Lung (tissue), 12 donors: ENCODE measurements around the gene TMX2. TPM values are rescaled to one million over a fixed set of nuclear protein-coding genes. Genes with fewer than 3 reads are reported as not detected.

Experiments
- ATAC-seq: fragments of 200-7000 bp; cut with Tn5 transposase; one replicate; pipeline ENCODE4 v1.9.1; 2020; ENCODE audit warnings: moderate number of reproducible peaks; ENCODE audit not compliant: insufficient read depth, low FRiP score
- DNase-seq, 3 donors: peaks; one replicate each; pipeline ENCODE4 v3.0.0-alpha.2; 2013 to 2017
- H3K27ac ChIP-seq, 2 donors: one replicate each; pipeline ENCODE4 v1.5.1; 2013; ENCODE audit warnings: mild to moderate bottlenecking in 2 of 2, moderate library complexity in 2 of 2, control low read depth in 1 of 2, inconsistent platforms in 1 of 2, low read depth in 1 of 2, low read length in 1 of 2
- H3K27me3 ChIP-seq, 3 donors: one replicate each; pipeline ENCODE4 v1.5.1; 2013; ENCODE audit warnings: low read length in 2 of 3; ENCODE audit not compliant: control insufficient read depth in 3 of 3, insufficient read depth in 3 of 3
- H3K36me3 ChIP-seq, 4 donors: one replicate each; pipeline ENCODE4 v1.5.1; 2013; ENCODE audit warnings: low read length in 4 of 4, mild to moderate bottlenecking in 1 of 4, moderate library complexity in 1 of 4; ENCODE audit not compliant: control insufficient read depth in 4 of 4, insufficient read depth in 4 of 4
- H3K4me1 ChIP-seq, 5 donors: one replicate each; pipeline ENCODE4 v1.5.1; 2013; ENCODE audit warnings: low read length in 5 of 5, mild to moderate bottlenecking in 2 of 5, moderate library complexity in 1 of 5; ENCODE audit not compliant: control insufficient read depth in 5 of 5, insufficient read depth in 5 of 5
- H3K4me3 ChIP-seq: one replicate; pipeline ENCODE4 v1.5.1; 2013; ENCODE audit warnings: mild to moderate bottlenecking, control low read depth, moderate library complexity
- H3K9ac ChIP-seq, 2 donors: one replicate each; pipeline ENCODE4 v1.5.1; 2013; ENCODE audit warnings: low read length in 2 of 2, control low read depth in 1 of 2; ENCODE audit not compliant: insufficient read depth in 1 of 2
- H3K9me3 ChIP-seq, 4 donors: one replicate each; pipeline ENCODE4 v1.5.1; 2013; ENCODE audit warnings: low read length in 3 of 4, mild to moderate bottlenecking in 1 of 4, moderate library complexity in 1 of 4; ENCODE audit not compliant: control insufficient read depth in 4 of 4, insufficient read depth in 3 of 4
- WGBS, 2 donors: extraction: QIAGEN DNeasy Blood & Tissue Kit; methylation state at CpG; one replicate each; pipeline ENCODE4 v1.1.7; 2013; 5-methylcytosine and 5-hydroxymethylcytosine counted together
- polyA plus RNA-seq, 2 donors: library from polyadenylated mRNA; stranded (reverse); fragments of 200-250 nt; gene quantifications; one replicate each; pipeline ENCODE4 v1.2.1, GENCODE V29; 2013
- total RNA-seq, 2 donors: library from RNA; depleted of rRNA in 1 of 2; stranded (reverse); fragments of >200 nt in 1 of 2; gene quantifications; one replicate each; pipeline ENCODE4 v1.2.1, GENCODE V29; 2014 to 2021
- TF ChIP-seq, protein P1 (sequence below): IDR thresholded peaks from 2 replicates; pipeline ENCODE4 v1.5.1; 2012; ENCODE audit warnings: mild to moderate bottlenecking; ENCODE audit errors: control extremely low read depth, extremely low read depth
- donor health status: control.
- donor health status: control.
- donor health status: Bipolar disorder and iron deficiency.
- donor health status: healthy.
- donor health status: DM: yes; HTN: yes; CAD: no.

Gene TMX2
- total and polyA plus RNA-seq, 4 donors: 51.7 to 89.6 (median 63.5) TPM

DNA sequence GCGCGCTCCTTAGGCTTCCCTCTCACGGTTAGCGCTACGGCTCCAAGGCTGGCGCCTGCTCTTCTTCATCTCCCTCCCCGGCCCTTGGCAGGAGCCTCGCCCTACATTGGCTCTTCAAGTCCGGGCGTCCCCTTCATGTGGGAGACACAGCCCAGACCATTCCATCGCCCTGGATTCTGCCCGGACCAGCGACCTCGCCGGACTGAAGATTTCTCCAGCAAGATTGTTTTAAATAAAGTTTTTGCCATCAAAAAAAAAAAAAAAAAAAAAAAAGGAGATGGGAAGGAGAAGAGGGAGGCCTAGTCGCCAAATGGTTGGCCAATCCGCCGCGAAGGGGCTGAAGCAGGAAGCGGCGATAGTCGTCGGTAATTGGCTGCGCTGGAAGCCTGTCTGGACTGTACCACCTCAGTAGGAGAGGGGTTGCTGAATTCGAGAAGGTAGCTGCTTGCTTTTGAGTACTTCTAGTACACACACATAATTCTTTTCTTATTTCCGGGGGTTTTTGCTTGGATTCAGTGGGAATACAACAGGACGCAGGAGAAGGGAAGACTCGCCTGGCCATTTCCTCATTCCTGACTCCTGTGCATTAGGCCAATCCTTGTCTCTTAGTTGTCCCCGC, 45.2 kb upstream of the TMX2 start:
- peaks cover 2 to 7% (median 4%) of the 10 kb centered on the region in 4 donors for H3K36me3 ChIP-seq
- DNase-seq: peak; percentile 98 to 99 (median 99)
- no peaks in the 10 kb centered on the region for H3K27me3 ChIP-seq
- 0% methylated on average over 29 of the region's 29 CpGs for WGBS, 2 donors
- H3K9me3 ChIP-seq: no peaks in the 10 kb centered on the region
- peak overlapping the region; percentile 51 for H3K4me3 ChIP-seq
- TF ChIP-seq, protein P1, sequence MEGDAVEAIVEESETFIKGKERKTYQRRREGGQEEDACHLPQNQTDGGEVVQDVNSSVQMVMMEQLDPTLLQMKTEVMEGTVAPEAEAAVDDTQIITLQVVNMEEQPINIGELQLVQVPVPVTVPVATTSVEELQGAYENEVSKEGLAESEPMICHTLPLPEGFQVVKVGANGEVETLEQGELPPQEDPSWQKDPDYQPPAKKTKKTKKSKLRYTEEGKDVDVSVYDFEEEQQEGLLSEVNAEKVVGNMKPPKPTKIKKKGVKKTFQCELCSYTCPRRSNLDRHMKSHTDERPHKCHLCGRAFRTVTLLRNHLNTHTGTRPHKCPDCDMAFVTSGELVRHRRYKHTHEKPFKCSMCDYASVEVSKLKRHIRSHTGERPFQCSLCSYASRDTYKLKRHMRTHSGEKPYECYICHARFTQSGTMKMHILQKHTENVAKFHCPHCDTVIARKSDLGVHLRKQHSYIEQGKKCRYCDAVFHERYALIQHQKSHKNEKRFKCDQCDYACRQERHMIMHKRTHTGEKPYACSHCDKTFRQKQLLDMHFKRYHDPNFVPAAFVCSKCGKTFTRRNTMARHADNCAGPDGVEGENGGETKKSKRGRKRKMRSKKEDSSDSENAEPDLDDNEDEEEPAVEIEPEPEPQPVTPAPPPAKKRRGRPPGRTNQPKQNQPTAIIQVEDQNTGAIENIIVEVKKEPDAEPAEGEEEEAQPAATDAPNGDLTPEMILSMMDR: no peak
- H3K4me1 ChIP-seq: peaks cover 0 to 17% (median 2%) of the 10 kb centered on the region in 5 donors
- peak; percentile 83 for ATAC-seq
- H3K9ac ChIP-seq: peak overlapping the region; percentile 55 to 100
- H3K27ac ChIP-seq: peak overlapping the region; percentile 90 to 98

GRCh38 chr11:57667736-57668433, 44.5 kb upstream of the TMX2 start, which contains the start of gene ZDHHC5:
TSS of gene ZDHHC5 (plus strand) at chr11:57668114. CDS start at chr11:57673091, 4,977 bp downstream.
- Histone ChIP-seq H3K27ac (peak within 1 kb of the TSS; percentile 97 to 98), H3K4me3 (peak within 1 kb of the TSS; percentile 95), H3K27me3 (no peaks in the 10 kb centered on the region), H3K9me3 (no peaks in the 10 kb centered on the region), H3K36me3 (peaks cover 0 to 12% (median 6%) of the 10 kb centered on the region in 4 donors), H3K9ac (peak within 1 kb of the TSS; percentile 81 to 100), H3K4me1 (peaks cover 0 to 17% (median 4%) of the 10 kb centered on the region in 5 donors)
- peak; percentile 93 for ATAC-seq
- 0 to 1% methylated on average over 91 to 96 of the region's 96 CpGs for WGBS, 2 donors
- DNase-seq: peak in 2 of 3 donors; percentile 100
- TF ChIP-seq, protein P1: peak; percentile 3

DNA sequence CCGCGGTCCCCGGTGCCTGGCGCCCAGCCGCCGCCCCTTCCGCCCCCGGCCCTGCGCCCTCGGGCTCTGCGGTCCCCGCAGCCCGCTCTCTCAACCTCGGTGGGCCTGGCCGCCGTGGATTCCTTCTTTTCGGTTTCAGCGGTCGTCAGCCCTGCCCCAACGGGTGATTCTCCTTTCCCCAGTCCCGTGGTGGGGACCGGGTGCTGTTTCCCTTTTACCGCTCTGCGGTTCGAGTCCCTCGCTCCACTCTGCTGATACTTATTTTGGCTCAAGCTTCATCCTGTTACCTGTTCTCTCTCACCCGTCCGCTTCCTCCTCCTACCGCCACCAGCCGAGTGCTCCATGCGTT, 44.0 kb upstream of the TMX2 start:
- TF ChIP-seq, protein P1: no peak
- Histone ChIP-seq H3K9me3 (no peaks in the 10 kb centered on the region), H3K4me1 (peaks cover 0 to 17% (median 6%) of the 10 kb centered on the region in 5 donors), H3K9ac (peak overlapping the region; percentile 81 to 93), H3K27ac (peak overlapping the region; percentile 97 to 98), H3K27me3 (no peaks in the 10 kb centered on the region), H3K4me3 (peak overlapping the region; percentile 95), H3K36me3 (peaks cover 0 to 14% (median 9%) of the 10 kb centered on the region in 4 donors)
- DNase-seq (no peak), ATAC-seq (peak; percentile 1)
- WGBS, 2 donors: 0 to 1% methylated on average over 30 to 31 of the region's 31 CpGs
